Activated T-helper 2 cell treated with anti-CD3 and anti-CD28 coated beads, Interferon-gamma antibody, Interleukin-2, Interleukin-4, amounts not matched to agents 10 μg/mL and 5 μg/mL and 100 μg/mL, durations not matched to agents 14 hours and 24 hours and 36 hours (primary cell): ENCODE data around the gene OTUD1. TPM values are rescaled to one million over a fixed set of nuclear protein-coding genes. Genes with fewer than 3 reads are reported as not detected.

Source experiments
- DNase-seq: peaks from one replicate; pipeline ENCODE4 v3.0.0; 2021; ENCODE audit warnings: low spot score
- H3K27ac Mint-ChIP-seq: one replicate; pipeline ENCODE4 v1.8.0; 2021; ENCODE audit warnings: mixed read lengths
- H3K27me3 Mint-ChIP-seq: one replicate; pipeline ENCODE4 v1.8.0; 2021; ENCODE audit warnings: low read depth, mixed read lengths
- H3K36me3 Mint-ChIP-seq: one replicate; pipeline ENCODE4 v1.8.0; 2021; ENCODE audit warnings: low read depth, mixed read lengths
- H3K4me1 Mint-ChIP-seq: one replicate; pipeline ENCODE4 v1.8.0; 2021; ENCODE audit warnings: low read depth, mixed read lengths
- H3K4me3 Mint-ChIP-seq: one replicate; pipeline ENCODE4 v1.8.0; 2021; ENCODE audit warnings: low read depth, mild to moderate bottlenecking, moderate library complexity, mixed read lengths
- H3K9me3 Mint-ChIP-seq: one replicate; pipeline ENCODE4 v1.8.0; 2021; ENCODE audit warnings: mixed read lengths
- intact Hi-C: fragments of 100-400 bp; cut with micrococcal nuclease; formaldehyde crosslinking; loops from one replicate; pipeline ENCODE4 v1.15.1; 2023
- total RNA-seq: library from RNA; stranded (reverse); gene quantifications from 2 replicates; pipeline ENCODE4 v1.2.3, GENCODE V29; 2022

The OTUD1 gene
- total RNA-seq, 1 donor from 2014 or later, result 9.7 TPM

GRCh38 chr10:23481363-23481961 is 42.6 kb downstream of the OTUD1 start:
- no peak for DNase-seq
- H3K4me1 Mint-ChIP-seq, result no peaks in the 10 kb centered on the region
- H3K27me3 Mint-ChIP-seq, result peaks cover 9% of the 10 kb centered on the region
- intact Hi-C loops, result no loop called here
- H3K4me3 Mint-ChIP-seq, result no peak overlapping the region
- H3K36me3 Mint-ChIP-seq, result no peaks in the 10 kb centered on the region
- H3K27ac Mint-ChIP-seq, result no peak overlapping the region
- H3K9me3 Mint-ChIP-seq, result no peaks in the 10 kb centered on the region

- Mint-ChIP-seq H3K9me3 (no peaks in the 10 kb centered on the region), H3K4me1 (no peaks in the 10 kb centered on the region), H3K27me3 (peaks cover 6% of the 10 kb centered on the region), H3K27ac (no peak overlapping the region), H3K4me3 (no peak overlapping the region), H3K36me3 (no peaks in the 10 kb centered on the region)
- no peak for DNase-seq
- intact Hi-C loops, result no loop called here
These were observed 51.2 kb downstream of the OTUD1 start for GRCh38 chr10:23490115-23490514.

Other genes with a start within 250 kb of the OTUD1 start
- not detected in 2 replicates for gene PTF1A, start 246.8 kb upstream of the OTUD1 start, total RNA-seq
- not detected in 2 replicates for gene C10orf67, start 94.3 kb upstream of the OTUD1 start, total RNA-seq